ENCODE results near the gene CCDC134. TPM values are rescaled to one million over a fixed set of nuclear protein-coding genes. Genes with fewer than 3 reads are reported as not detected.

CCDC134 gene
- total and polyA plus RNA-seq, 9 of the 15 experiments (the other 6 are each of a cell fraction or from before 2014, with no cell fraction given), result 0.56 to 11.9 (median 5.3) TPM

DNA sequence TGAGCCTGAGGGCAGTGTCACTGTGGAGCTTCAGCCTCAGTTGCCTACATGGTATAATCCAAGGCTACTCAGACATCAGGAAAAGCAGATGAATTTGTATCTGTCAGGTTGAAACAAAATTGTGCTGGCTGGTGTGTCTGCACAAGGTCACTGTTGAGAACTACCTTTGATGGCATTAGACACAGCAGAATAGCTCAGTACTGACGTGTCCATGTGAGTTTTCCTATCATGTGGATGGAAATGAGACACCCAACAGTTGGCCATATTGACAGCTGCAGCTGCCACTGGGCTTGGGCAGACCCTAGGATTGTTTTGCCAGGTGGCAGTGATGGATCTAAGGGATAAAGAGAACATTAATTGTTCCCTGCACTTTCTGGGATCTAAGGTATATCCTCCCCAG lies 15.8 kb downstream of the CCDC134 start:
- WGBS (ENCODE audit: insufficient coverage, low coverage, missing lambda C conversion rate), result 100% methylated on average over 1 of the region's 1 CpG
- Histone ChIP-seq H3K36me3 (ENCODE audit: control insufficient read depth, insufficient read depth, low read length) (peaks cover 44% of the 10 kb centered on the region; the same call in 2 of the 3 replicates), H3K4me1 (replicated peaks in 1 of 2; ENCODE audit: control insufficient read depth in 2 of 2, insufficient read depth in 2 of 2, low read length in 2 of 2) (no peaks in the 10 kb centered on the region; a peak in 1 of 5 replicates), H3K4me3 (no peak overlapping the region), H3K79me2 (ENCODE audit: control insufficient read depth, insufficient read depth, low read length) (no peaks in the 10 kb centered on the region), H3K9me3 (replicated peaks; ENCODE audit: control insufficient read depth, insufficient read depth, low read depth, low read length) (no peaks in the 10 kb centered on the region), H3K4me2 (ENCODE audit: insufficient read depth, low read length) (no peak overlapping the region), H3K9me1 (ENCODE audit: control insufficient read depth, insufficient read depth, low read length) (peaks cover 5% of the 10 kb centered on the region), H2AFZ (ENCODE audit: low read depth, low read length) (no peak overlapping the region), H3K9ac (ENCODE audit: insufficient read depth in 1 of 2, low read depth in 2 of 2, low read length in 2 of 2) (no peak overlapping the region), H3K27me3 (ENCODE audit: control insufficient read depth in 2 of 2, insufficient read depth in 2 of 2, low read length in 2 of 2) (no peaks in the 10 kb centered on the region), H3K27ac (ENCODE audit: extremely low read depth, low read depth, low read length) (no peak overlapping the region), H4K20me1 (replicated peaks; ENCODE audit: control insufficient read depth, insufficient read depth, low read length) (no peaks in the 10 kb centered on the region)
- POLR2A ChIA-PET, result no interaction called here
- intact Hi-C loops (cut with micrococcal nuclease) (no loop called here), in situ Hi-C loops (cut with MboI) (no loop called here)
- TF ChIP-seq PPARD (CRISPR knock-in tag; IDR thresholded peaks at IDR 0.05), result no peak
- no peak for TF ChIP-seq PHTF2 (CRISPR knock-in tag; IDR thresholded peaks at IDR 0.05)
- TF ChIP-seq HDAC2 (IDR thresholded peaks at IDR 0.05), result no peak
- no peak for TF ChIP-seq LCOR (CRISPR knock-in tag; IDR thresholded peaks at IDR 0.05)
- TF ChIP-seq ZSCAN29 (IDR thresholded peaks at IDR 0.05), result no peak
- no peak for TF ChIP-seq HIVEP1 (CRISPR knock-in tag; IDR thresholded peaks at IDR 0.05)
- FAIRE-seq (no peak), DNase-seq (ENCODE audit: extremely low read depth in 1 of 4, low spot score in 3 of 4) (no peak), ATAC-seq (no peak)
- BruUV-seq (replicated peaks), result no TSS peak
- CTCF ChIA-PET (ENCODE audit: low intra/inter-chr PET ratio), result no interaction called here

DNA sequence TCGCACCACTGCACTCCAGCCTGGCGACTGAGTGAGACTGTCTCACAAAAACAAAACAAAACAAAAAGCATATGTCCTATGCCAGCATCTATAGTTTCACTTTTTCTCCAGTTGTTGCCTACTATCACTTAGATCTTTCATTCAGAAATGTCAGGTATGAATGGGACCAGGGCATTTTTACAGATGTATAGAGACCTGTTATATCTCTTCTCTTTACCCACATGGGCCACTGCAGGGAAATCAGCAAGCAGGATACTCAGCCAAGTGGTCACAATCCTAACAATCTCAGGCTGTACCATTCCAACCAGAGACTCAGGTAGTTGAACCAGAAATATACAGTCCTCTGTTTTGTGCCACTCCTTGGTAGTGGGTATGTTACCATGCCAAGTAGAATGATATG lies 16.4 kb downstream of the CCDC134 start:
- Histone ChIP-seq H3K79me2 (ENCODE audit: control insufficient read depth, insufficient read depth, low read length) (no peaks in the 10 kb centered on the region), H3K27me3 (ENCODE audit: control insufficient read depth in 2 of 2, insufficient read depth in 2 of 2, low read length in 2 of 2) (no peaks in the 10 kb centered on the region), H3K36me3 (ENCODE audit: control insufficient read depth, insufficient read depth, low read length) (peaks cover 41% of the 10 kb centered on the region; the same call in 2 of the 3 replicates), H3K9me3 (replicated peaks; ENCODE audit: control insufficient read depth, insufficient read depth, low read depth, low read length) (no peaks in the 10 kb centered on the region), H2AFZ (ENCODE audit: low read depth, low read length) (no peak overlapping the region), H3K4me3 (no peak overlapping the region), H3K9ac (ENCODE audit: insufficient read depth in 1 of 2, low read depth in 2 of 2, low read length in 2 of 2) (no peak overlapping the region), H4K20me1 (replicated peaks; ENCODE audit: control insufficient read depth, insufficient read depth, low read length) (no peaks in the 10 kb centered on the region), H3K4me2 (ENCODE audit: insufficient read depth, low read length) (no peak overlapping the region), H3K4me1 (replicated peaks in 1 of 2; ENCODE audit: control insufficient read depth in 2 of 2, insufficient read depth in 2 of 2, low read length in 2 of 2) (peaks cover 0 to 5% of the 10 kb centered on the region in 2 experiments; a peak in 2 of 5 replicates), H3K9me1 (ENCODE audit: control insufficient read depth, insufficient read depth, low read length) (peaks cover 5% of the 10 kb centered on the region), H3K27ac (ENCODE audit: extremely low read depth, low read depth, low read length) (no peak overlapping the region)
- DNase-seq (ENCODE audit: extremely low read depth in 1 of 4, low spot score in 3 of 4), result no peak
- intact Hi-C loops (cut with micrococcal nuclease), result no loop called here
- FAIRE-seq, result no peak
- in situ Hi-C loops (cut with MboI), result no loop called here
- POLR2A ChIA-PET, result no interaction called here
- no TSS peak for BruUV-seq (replicated peaks)
- CTCF ChIA-PET (ENCODE audit: low intra/inter-chr PET ratio), result no interaction called here
- no peak for ATAC-seq
- 90% methylated on average over 2 of the region's 2 CpGs for WGBS (ENCODE audit: insufficient coverage, low coverage, missing lambda C conversion rate)
- TF ChIP-seq RFX1 (IDR thresholded peaks at IDR 0.05) (no peak), RBM22 (IDR thresholded peaks at IDR 0.05; ENCODE audit: low read depth, low read length, poor library complexity, severe bottlenecking) (no peak), POLR2B (IDR thresholded peaks at IDR 0.05; ENCODE audit: low read depth, partially characterized antibody) (no peak), CEBPG (CRISPR knock-in tag; IDR thresholded peaks at IDR 0.05) (no peak), CEBPG (tag; conservative IDR thresholded peaks at IDR 0.05 in 1 of 2, IDR thresholded peaks at IDR 0.05 in 1 of 2) (no peak), CHD4 (IDR thresholded peaks at IDR 0.05; ENCODE audit: insufficient read depth, insufficient replicate concordance, low read depth, low read length, poor library complexity, severe bottlenecking) (no peak), CC2D1A (IDR thresholded peaks at IDR 0.05) (no peak)

Measured in K562 (cell line).